GM23338 (cell line): ENCODE measurements around the gene ZCCHC17.

Experiments used
- CREB1 ChIP-seq: fragments of 250-450 bp; sonication (Bioruptor Pico); IDR thresholded peaks from 2 replicates; pipeline ENCODE4 v1.5.0; 2020; ENCODE audit warnings: low read depth, mild to moderate bottlenecking, moderate library complexity
- EZH2 ChIP-seq: fragments of 200-600 bp; sonication (generic); IDR thresholded peaks from one replicate; pipeline ENCODE4 v1.8.0; 2017; ENCODE audit warnings: antibody characterized with exemption, mild to moderate bottlenecking, low read depth; ENCODE audit not compliant: unreplicated experiment
- EZH2phosphoT487 ChIP-seq: fragments of 200-600 bp; sonication (generic); IDR thresholded peaks from one replicate; pipeline ENCODE4 v1.8.1; 2018; ENCODE audit warnings: antibody characterized with exemption; ENCODE audit not compliant: unreplicated experiment
- POLR2AphosphoS5 ChIP-seq: IDR thresholded peaks from 2 replicates; pipeline ENCODE4 v1.6.1; 2016; ENCODE audit warnings: antibody characterized with exemption, low read depth
- ZNF331 ChIP-seq: fragments of 250-450 bp; sonication (Bioruptor Pico); IDR thresholded peaks from 2 replicates; pipeline ENCODE4 v1.5.0; 2020; ENCODE audit warnings: low read depth, mild to moderate bottlenecking, moderate library complexity
- TF ChIP-seq, protein P1 (sequence below), 2 experiments: fragments of 200-600 bp in 1 of 2; sonication (generic) in 1 of 2; conservative IDR thresholded peaks; 2 replicates each; pipeline versions ENCODE4 v1.5.1 to v1.6.1; 2016 to 2017; ENCODE audit warnings: antibody characterized with exemption in 2 of 2, low read depth in 2 of 2, mild to moderate bottlenecking in 2 of 2, moderate library complexity in 1 of 2
- TF ChIP-seq, protein P2 (sequence below): IDR thresholded peaks from one replicate; pipeline ENCODE4 v1.6.1; 2018; ENCODE audit warnings: antibody characterized with exemption; ENCODE audit not compliant: unreplicated experiment
- TF ChIP-seq, protein P3 (sequence below): fragments of 250-450 bp; sonication (Bioruptor Pico); IDR thresholded peaks from 2 replicates; pipeline ENCODE4 v1.5.0; 2020; ENCODE audit warnings: mild to moderate bottlenecking, moderate library complexity
- TF ChIP-seq, protein P4 (sequence below): IDR thresholded peaks from 2 replicates; pipeline ENCODE4 v1.6.1; 2016; ENCODE audit warnings: antibody characterized with exemption

DNA sequence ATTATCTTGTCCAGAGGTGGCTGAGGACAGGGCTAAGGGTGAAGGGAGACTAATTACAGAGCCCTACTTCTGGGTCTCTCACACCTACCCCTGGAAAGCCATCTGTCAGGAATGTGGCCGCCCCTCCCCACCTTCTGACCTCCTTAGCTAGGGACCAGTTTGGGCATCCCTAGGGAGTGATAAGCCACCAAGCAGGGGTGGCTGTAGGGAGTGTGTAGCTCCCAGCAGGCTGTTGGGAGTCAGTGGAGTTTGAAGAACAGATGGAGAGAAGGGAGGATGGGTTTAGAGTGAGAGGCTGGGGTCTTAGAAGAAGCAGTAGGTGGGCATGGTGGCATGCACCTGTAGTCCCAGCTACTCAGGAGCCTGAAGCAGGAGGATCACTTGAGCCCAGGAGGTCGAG is 115.4 kb downstream of the ZCCHC17 start:
- TF ChIP-seq EZH2 (no peak), EZH2phosphoT487 (no peak), POLR2AphosphoS5 (no peak), CREB1 (CRISPR knock-in tag) (no peak), ZNF331 (CRISPR knock-in tag) (no peak)
- TF ChIP-seq, protein P1, sequence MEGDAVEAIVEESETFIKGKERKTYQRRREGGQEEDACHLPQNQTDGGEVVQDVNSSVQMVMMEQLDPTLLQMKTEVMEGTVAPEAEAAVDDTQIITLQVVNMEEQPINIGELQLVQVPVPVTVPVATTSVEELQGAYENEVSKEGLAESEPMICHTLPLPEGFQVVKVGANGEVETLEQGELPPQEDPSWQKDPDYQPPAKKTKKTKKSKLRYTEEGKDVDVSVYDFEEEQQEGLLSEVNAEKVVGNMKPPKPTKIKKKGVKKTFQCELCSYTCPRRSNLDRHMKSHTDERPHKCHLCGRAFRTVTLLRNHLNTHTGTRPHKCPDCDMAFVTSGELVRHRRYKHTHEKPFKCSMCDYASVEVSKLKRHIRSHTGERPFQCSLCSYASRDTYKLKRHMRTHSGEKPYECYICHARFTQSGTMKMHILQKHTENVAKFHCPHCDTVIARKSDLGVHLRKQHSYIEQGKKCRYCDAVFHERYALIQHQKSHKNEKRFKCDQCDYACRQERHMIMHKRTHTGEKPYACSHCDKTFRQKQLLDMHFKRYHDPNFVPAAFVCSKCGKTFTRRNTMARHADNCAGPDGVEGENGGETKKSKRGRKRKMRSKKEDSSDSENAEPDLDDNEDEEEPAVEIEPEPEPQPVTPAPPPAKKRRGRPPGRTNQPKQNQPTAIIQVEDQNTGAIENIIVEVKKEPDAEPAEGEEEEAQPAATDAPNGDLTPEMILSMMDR (conservative IDR thresholded peaks at IDR 0.05; ENCODE audit: low read depth in 2 of 2), result no peak
- TF ChIP-seq, protein P2, sequence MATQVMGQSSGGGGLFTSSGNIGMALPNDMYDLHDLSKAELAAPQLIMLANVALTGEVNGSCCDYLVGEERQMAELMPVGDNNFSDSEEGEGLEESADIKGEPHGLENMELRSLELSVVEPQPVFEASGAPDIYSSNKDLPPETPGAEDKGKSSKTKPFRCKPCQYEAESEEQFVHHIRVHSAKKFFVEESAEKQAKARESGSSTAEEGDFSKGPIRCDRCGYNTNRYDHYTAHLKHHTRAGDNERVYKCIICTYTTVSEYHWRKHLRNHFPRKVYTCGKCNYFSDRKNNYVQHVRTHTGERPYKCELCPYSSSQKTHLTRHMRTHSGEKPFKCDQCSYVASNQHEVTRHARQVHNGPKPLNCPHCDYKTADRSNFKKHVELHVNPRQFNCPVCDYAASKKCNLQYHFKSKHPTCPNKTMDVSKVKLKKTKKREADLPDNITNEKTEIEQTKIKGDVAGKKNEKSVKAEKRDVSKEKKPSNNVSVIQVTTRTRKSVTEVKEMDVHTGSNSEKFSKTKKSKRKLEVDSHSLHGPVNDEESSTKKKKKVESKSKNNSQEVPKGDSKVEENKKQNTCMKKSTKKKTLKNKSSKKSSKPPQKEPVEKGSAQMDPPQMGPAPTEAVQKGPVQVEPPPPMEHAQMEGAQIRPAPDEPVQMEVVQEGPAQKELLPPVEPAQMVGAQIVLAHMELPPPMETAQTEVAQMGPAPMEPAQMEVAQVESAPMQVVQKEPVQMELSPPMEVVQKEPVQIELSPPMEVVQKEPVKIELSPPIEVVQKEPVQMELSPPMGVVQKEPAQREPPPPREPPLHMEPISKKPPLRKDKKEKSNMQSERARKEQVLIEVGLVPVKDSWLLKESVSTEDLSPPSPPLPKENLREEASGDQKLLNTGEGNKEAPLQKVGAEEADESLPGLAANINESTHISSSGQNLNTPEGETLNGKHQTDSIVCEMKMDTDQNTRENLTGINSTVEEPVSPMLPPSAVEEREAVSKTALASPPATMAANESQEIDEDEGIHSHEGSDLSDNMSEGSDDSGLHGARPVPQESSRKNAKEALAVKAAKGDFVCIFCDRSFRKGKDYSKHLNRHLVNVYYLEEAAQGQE, result no peak
- TF ChIP-seq, protein P3, sequence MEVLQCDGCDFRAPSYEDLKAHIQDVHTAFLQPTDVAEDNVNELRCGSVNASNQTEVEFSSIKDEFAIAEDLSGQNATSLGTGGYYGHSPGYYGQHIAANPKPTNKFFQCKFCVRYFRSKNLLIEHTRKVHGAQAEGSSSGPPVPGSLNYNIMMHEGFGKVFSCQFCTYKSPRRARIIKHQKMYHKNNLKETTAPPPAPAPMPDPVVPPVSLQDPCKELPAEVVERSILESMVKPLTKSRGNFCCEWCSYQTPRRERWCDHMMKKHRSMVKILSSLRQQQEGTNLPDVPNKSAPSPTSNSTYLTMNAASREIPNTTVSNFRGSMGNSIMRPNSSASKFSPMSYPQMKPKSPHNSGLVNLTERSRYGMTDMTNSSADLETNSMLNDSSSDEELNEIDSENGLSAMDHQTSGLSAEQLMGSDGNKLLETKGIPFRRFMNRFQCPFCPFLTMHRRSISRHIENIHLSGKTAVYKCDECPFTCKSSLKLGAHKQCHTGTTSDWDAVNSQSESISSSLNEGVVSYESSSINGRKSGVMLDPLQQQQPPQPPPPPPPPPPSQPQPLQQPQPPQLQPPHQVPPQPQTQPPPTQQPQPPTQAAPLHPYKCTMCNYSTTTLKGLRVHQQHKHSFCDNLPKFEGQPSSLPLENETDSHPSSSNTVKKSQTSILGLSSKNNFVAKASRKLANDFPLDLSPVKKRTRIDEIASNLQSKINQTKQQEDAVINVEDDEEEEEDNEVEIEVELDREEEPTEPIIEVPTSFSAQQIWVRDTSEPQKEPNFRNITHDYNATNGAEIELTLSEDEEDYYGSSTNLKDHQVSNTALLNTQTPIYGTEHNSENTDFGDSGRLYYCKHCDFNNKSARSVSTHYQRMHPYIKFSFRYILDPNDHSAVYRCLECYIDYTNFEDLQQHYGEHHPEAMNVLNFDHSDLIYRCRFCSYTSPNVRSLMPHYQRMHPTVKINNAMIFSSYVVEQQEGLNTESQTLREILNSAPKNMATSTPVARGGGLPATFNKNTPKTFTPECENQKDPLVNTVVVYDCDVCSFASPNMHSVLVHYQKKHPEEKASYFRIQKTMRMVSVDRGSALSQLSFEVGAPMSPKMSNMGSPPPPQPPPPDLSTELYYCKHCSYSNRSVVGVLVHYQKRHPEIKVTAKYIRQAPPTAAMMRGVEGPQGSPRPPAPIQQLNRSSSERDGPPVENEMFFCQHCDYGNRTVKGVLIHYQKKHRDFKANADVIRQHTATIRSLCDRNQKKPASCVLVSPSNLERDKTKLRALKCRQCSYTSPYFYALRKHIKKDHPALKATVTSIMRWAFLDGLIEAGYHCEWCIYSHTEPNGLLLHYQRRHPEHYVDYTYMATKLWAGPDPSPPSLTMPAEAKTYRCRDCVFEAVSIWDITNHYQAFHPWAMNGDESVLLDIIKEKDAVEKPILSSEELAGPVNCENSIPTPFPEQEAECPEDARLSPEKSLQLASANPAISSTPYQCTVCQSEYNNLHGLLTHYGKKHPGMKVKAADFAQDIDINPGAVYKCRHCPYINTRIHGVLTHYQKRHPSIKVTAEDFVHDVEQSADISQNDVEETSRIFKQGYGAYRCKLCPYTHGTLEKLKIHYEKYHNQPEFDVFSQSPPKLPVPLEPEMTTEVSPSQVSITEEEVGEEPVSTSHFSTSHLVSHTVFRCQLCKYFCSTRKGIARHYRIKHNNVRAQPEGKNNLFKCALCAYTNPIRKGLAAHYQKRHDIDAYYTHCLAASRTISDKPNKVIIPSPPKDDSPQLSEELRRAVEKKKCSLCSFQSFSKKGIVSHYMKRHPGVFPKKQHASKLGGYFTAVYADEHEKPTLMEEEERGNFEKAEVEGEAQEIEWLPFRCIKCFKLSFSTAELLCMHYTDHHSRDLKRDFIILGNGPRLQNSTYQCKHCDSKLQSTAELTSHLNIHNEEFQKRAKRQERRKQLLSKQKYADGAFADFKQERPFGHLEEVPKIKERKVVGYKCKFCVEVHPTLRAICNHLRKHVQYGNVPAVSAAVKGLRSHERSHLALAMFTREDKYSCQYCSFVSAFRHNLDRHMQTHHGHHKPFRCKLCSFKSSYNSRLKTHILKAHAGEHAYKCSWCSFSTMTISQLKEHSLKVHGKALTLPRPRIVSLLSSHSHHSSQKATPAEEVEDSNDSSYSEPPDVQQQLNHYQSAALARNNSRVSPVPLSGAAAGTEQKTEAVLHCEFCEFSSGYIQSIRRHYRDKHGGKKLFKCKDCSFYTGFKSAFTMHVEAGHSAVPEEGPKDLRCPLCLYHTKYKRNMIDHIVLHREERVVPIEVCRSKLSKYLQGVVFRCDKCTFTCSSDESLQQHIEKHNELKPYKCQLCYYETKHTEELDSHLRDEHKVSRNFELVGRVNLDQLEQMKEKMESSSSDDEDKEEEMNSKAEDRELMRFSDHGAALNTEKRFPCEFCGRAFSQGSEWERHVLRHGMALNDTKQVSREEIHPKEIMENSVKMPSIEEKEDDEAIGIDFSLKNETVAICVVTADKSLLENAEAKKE (CRISPR knock-in tag), result no peak
- TF ChIP-seq, protein P4, sequence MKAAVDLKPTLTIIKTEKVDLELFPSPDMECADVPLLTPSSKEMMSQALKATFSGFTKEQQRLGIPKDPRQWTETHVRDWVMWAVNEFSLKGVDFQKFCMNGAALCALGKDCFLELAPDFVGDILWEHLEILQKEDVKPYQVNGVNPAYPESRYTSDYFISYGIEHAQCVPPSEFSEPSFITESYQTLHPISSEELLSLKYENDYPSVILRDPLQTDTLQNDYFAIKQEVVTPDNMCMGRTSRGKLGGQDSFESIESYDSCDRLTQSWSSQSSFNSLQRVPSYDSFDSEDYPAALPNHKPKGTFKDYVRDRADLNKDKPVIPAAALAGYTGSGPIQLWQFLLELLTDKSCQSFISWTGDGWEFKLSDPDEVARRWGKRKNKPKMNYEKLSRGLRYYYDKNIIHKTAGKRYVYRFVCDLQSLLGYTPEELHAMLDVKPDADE, result no peak
